ENCODE results near the gene SMIM22.

- no peak for TF ChIP-seq CTCF (IDR thresholded peaks at IDR 0.05; ENCODE audit: insufficient read depth, low read length, poor library complexity, severe bottlenecking)
- no peak for TF ChIP-seq EZH2phosphoT487 (conservative IDR thresholded peaks at IDR 0.05; ENCODE audit: low read length)
Observed at GRCh38 chr16:4785758-4786433, 9.3 kb upstream of the SMIM22 start.

All from SU-DHL-6 (cell line).